ENCODE data around the gene SLC9A9. TPM values are rescaled to one million over a fixed set of nuclear protein-coding genes. Genes with fewer than 3 reads are reported as not detected.

Gene SLC9A9
- total RNA-seq, 1 experiment from 2014 or later: 1.4 TPM

DNA sequence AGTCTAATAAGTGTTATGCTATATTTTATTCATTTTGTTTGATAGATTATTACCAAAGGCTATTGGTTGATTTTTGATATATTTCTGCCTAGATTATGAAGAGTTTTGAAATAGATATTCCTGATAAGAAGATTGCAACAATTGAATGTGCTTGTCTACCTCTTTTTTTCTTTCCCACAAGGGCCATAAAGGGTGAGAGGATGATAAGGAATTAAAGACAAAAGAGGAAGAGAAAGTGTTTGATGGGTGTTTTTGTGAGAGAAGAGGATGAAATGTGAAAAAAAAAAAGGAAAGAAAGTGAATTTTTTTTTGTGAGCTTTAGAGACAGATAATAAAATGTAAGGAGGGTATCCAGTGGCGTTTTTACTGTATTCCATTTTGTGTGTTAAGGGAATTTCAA lies 484.3 kb downstream of the SLC9A9 start:
- no peaks in the 10 kb centered on the region for H3K4me1 ChIP-seq (ENCODE audit: insufficient read depth, low read length, poor library complexity, severe bottlenecking)
- intact Hi-C loops (cut with micrococcal nuclease; ENCODE audit: unreplicated experiment): no loop called here
- no peaks in the 10 kb centered on the region for H3K36me3 ChIP-seq (ENCODE audit: insufficient read depth, low read length, poor library complexity, severe bottlenecking)
- ChIA-PET POLR2A (ENCODE audit: low non-redundant PET) (no interaction called here), CTCF (no interaction called here)
- H3K9me3 ChIP-seq (ENCODE audit: low read depth, low read length, poor library complexity, severe bottlenecking): no peaks in the 10 kb centered on the region
- H3K4me3 ChIP-seq (ENCODE audit: low read depth, low read length, poor library complexity, severe bottlenecking): no peak overlapping the region
- TF ChIP-seq, protein P1, sequence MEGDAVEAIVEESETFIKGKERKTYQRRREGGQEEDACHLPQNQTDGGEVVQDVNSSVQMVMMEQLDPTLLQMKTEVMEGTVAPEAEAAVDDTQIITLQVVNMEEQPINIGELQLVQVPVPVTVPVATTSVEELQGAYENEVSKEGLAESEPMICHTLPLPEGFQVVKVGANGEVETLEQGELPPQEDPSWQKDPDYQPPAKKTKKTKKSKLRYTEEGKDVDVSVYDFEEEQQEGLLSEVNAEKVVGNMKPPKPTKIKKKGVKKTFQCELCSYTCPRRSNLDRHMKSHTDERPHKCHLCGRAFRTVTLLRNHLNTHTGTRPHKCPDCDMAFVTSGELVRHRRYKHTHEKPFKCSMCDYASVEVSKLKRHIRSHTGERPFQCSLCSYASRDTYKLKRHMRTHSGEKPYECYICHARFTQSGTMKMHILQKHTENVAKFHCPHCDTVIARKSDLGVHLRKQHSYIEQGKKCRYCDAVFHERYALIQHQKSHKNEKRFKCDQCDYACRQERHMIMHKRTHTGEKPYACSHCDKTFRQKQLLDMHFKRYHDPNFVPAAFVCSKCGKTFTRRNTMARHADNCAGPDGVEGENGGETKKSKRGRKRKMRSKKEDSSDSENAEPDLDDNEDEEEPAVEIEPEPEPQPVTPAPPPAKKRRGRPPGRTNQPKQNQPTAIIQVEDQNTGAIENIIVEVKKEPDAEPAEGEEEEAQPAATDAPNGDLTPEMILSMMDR (conservative IDR thresholded peaks at IDR 0.05; ENCODE audit: low read depth, low read length): no peak
- no peak for TF ChIP-seq EZH2 (IDR thresholded peaks at IDR 0.05; ENCODE audit: borderline replicate concordance, low read depth, low read length, poor library complexity, severe bottlenecking)
- no TSS peak for BruUV-seq (replicated peaks)
- no peaks in the 10 kb centered on the region for H3K27me3 ChIP-seq (replicated peaks; ENCODE audit: insufficient read depth, low read depth, low read length, poor library complexity)
- no peak overlapping the region for H3K27ac ChIP-seq (ENCODE audit: low read depth, low read length, poor library complexity, severe bottlenecking)
- DNase-seq (ENCODE audit: low spot score): no peak

DNA sequence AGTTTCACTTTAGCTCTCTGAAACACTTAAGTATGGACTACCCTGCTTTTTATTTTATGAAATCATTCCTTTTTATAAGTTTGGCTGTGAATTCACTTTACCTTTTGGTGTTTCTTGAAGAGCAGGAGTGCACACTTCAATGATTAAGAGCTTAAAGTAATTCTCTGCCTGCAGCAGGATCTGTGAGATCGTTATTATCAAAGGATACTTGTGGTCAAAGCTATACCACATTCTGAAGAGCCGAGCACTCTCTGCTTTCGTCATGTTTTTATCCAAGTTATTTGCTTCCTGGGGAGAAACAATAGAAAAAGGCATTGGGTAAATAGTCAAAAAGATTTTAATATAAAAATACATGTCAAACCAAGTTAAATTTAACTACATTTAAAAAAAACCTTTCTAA lies 485.0 kb downstream of the SLC9A9 start:
- Histone ChIP-seq H3K4me3 (ENCODE audit: low read depth, low read length, poor library complexity, severe bottlenecking) (no peak overlapping the region), H3K27me3 (replicated peaks; ENCODE audit: insufficient read depth, low read depth, low read length, poor library complexity) (no peaks in the 10 kb centered on the region), H3K4me1 (ENCODE audit: insufficient read depth, low read length, poor library complexity, severe bottlenecking) (no peaks in the 10 kb centered on the region), H3K9me3 (ENCODE audit: low read depth, low read length, poor library complexity, severe bottlenecking) (no peaks in the 10 kb centered on the region), H3K27ac (ENCODE audit: low read depth, low read length, poor library complexity, severe bottlenecking) (no peak overlapping the region), H3K36me3 (ENCODE audit: insufficient read depth, low read length, poor library complexity, severe bottlenecking) (no peaks in the 10 kb centered on the region)
- POLR2A ChIA-PET (ENCODE audit: low non-redundant PET): interaction anchor here (0.5 kb wide), 1 partner anchor 308 kb away, joined by 5 read pairs; no protein-coding TSS in a partner anchor
- BruUV-seq (replicated peaks): no TSS peak
- no peak for DNase-seq (ENCODE audit: low spot score)
- intact Hi-C loops (cut with micrococcal nuclease; ENCODE audit: unreplicated experiment): no loop called here
- no peak for TF ChIP-seq EZH2 (IDR thresholded peaks at IDR 0.05; ENCODE audit: borderline replicate concordance, low read depth, low read length, poor library complexity, severe bottlenecking)
- CTCF ChIA-PET: no interaction called here

DNA sequence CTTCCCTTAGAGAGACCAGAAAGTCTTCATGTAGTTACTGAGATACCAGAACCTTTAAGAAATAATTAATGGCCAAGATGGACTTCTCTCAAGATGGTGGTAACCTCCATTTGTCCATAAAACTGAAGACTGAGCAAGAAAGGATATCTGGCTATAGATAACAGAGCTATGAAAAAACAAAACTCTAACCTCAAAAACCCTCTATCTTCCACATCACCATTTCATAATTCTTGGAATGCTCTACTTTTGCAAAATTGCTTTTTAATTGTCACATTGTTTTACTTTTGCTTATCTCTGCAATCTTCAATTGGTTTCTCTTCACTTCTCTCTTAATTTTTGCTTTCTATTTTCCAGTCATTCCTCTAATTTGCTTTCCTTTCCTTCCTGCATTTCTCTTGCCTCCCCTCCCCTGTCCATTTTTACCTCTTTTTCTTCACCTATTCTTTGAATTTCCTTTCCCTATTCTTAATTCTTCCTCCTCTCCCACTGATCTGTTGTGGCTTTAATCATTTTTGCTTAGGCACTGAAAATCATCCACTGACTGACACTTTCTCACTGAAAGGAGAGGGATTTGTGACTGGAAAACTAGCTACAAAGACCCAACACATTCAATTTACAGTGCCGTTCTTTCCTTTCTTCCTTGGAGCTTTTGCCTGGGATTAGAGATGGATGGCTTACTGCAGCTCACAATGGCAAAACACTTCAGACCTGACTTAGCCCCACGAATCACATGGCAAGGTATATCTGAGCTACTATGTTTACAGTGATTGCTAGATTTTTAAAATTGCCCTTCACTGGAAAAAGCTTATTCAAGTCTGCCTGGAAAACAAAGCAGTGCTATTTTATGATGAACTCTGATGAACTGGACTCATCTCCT lies 485.9 kb downstream of the SLC9A9 start:
- DNase-seq (ENCODE audit: low spot score): no peak
- H3K4me1 ChIP-seq (ENCODE audit: insufficient read depth, low read length, poor library complexity, severe bottlenecking): no peaks in the 10 kb centered on the region
- ChIA-PET CTCF (no interaction called here), POLR2A (ENCODE audit: low non-redundant PET) (no interaction called here)
- no TSS peak for BruUV-seq (replicated peaks)
- H3K36me3 ChIP-seq (ENCODE audit: insufficient read depth, low read length, poor library complexity, severe bottlenecking): no peaks in the 10 kb centered on the region
- no peaks in the 10 kb centered on the region for H3K9me3 ChIP-seq (ENCODE audit: low read depth, low read length, poor library complexity, severe bottlenecking)
- H3K27me3 ChIP-seq (replicated peaks; ENCODE audit: insufficient read depth, low read depth, low read length, poor library complexity): no peaks in the 10 kb centered on the region
- TF ChIP-seq, protein P1 (conservative IDR thresholded peaks at IDR 0.05; ENCODE audit: low read depth, low read length): no peak
- TF ChIP-seq EZH2 (IDR thresholded peaks at IDR 0.05; ENCODE audit: borderline replicate concordance, low read depth, low read length, poor library complexity, severe bottlenecking): no peak
- H3K27ac ChIP-seq (ENCODE audit: low read depth, low read length, poor library complexity, severe bottlenecking): no peak overlapping the region
- H3K4me3 ChIP-seq (ENCODE audit: low read depth, low read length, poor library complexity, severe bottlenecking): no peak overlapping the region
- intact Hi-C loops (cut with micrococcal nuclease; ENCODE audit: unreplicated experiment): no loop called here
